Fibroblast of peridontal ligament (primary cell): ENCODE data around the gene PTPMT1.
A peak's percentile ranks its signal among the peaks of the same experiment; 100 is the strongest.
"Not testable (repeated sequence)": the region's sequence is repeated elsewhere in the genome, so short reads cannot be mapped to it uniquely, and the experiment has no call there.

Source experiments
- DNase-seq: peaks from one replicate; pipeline ENCODE4 v3.0.0-alpha.2; 2010; ENCODE audit errors: extremely low read depth

PTPMT1 gene

GRCh38 chr11:47546274-47546673 is 19.1 kb upstream of the PTPMT1 start:
- DNase-seq, result not testable (repeated sequence)

GRCh38 chr11:47550288-47551047 is 14.9 kb upstream of the PTPMT1 start:
- DNase-seq, result peak; percentile 41

- DNase-seq, result peak; percentile 56
Observed at GRCh38 chr11:47551086-47551485, 14.3 kb upstream of the PTPMT1 start.

GRCh38 chr11:47552056-47552565 is 13.3 kb upstream of the PTPMT1 start:
- DNase-seq, result peak; percentile 65

- peak; percentile 75 for DNase-seq
Observed at GRCh38 chr11:47552566-47553405, 12.6 kb upstream of the PTPMT1 start, which contains the start of gene CELF1. Gene CELF1 (minus strand): TSS chr11:47553132. CDS start chr11:47499523, 53,609 bp downstream.

GRCh38 chr11:47553406-47553743 is 12.0 kb upstream of the PTPMT1 start:
- peak; percentile 51 for DNase-seq

- DNase-seq, result not testable (repeated sequence)
Observed at GRCh38 chr11:47557004-47557403, 8.4 kb upstream of the PTPMT1 start.

- no peak for DNase-seq
Observed at GRCh38 chr11:47558695-47559094, 6.7 kb upstream of the PTPMT1 start.

- peak; percentile 80 for DNase-seq
Observed at GRCh38 chr11:47560426-47560825, 5.0 kb upstream of the PTPMT1 start.

GRCh38 chr11:47562393-47562792 is 3.0 kb upstream of the PTPMT1 start:
- DNase-seq, result not testable (repeated sequence)

GRCh38 chr11:47564366-47564765 is 1.0 kb upstream of the PTPMT1 start:
- not testable (repeated sequence) for DNase-seq

GRCh38 chr11:47564933-47565339 is 463 bp upstream of the PTPMT1 start:
- DNase-seq, result no peak

- DNase-seq, result no peak
Observed at GRCh38 chr11:47566149-47566698, 825 bp downstream of the PTPMT1 start.

- DNase-seq, result no peak
Observed at GRCh38 chr11:47569646-47570045, 4.2 kb downstream of the PTPMT1 start.

- no peak for DNase-seq
Observed at GRCh38 chr11:47570651-47571356, 5.4 kb downstream of the PTPMT1 start.

GRCh38 chr11:47571357-47571729 is 5.9 kb downstream of the PTPMT1 start:
- no peak for DNase-seq

- DNase-seq, result peak; percentile 51
Observed at GRCh38 chr11:47571895-47572294, 6.5 kb downstream of the PTPMT1 start.

- no peak for DNase-seq
Observed at GRCh38 chr11:47572715-47573255, 7.4 kb downstream of the PTPMT1 start.

GRCh38 chr11:47573321-47573720 is 7.9 kb downstream of the PTPMT1 start:
- no peak for DNase-seq

GRCh38 chr11:47577460-47578041 is 12.2 kb downstream of the PTPMT1 start:
- DNase-seq, result no peak
